Stimulated activated CD4-positive, alpha-beta T cell treated with anti-CD3 and anti-CD28 coated beads, Interleukin-15, amount 100 ng/mL, for 48 hours (primary cell): ENCODE results near the gene PRODH.
"Not testable (repeated sequence)": the region's sequence is repeated elsewhere in the genome, so short reads cannot be mapped to it uniquely, and the experiment has no call there.

ENCODE experiments used
- DNase-seq, 2 donors: peaks; one replicate each; pipeline ENCODE4 v3.0.0-alpha.2; 2020; ENCODE audit warnings: low read depth in 2 of 2

PRODH gene

DNA sequence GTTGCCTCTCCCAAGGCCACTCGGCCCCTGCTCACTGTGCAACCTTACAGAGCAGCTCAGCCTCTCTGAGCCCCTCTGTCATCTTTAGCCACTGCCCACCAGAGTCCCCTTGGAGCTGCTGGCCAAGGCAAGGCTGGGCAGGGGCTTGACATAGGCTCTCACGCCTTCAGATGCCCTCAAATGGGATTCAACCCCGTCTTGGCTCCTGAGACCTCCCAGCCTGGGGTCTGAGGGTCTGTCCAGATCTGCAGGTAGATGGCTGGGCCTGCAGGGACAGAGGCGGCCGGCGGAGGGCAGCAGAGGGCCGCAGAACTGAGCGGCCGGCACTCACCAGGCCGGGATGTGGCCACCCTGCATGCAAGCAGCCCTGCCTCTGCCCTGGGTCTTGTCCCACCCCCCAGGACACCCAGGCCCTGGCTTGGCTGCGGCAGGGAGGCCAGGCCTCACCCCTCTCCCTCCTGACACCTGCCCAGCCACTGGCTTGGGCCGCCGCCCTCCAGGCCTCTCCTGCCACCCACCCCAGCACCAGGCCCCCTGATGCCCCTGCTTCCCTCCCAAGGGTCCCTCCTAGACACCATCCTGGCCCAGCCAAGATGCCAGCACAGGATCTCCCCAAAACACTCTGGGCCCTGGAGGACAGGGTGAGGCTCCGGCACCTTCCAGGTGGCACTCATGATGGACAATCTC, 18.4 kb upstream of the PRODH start:
- DNase-seq: peak; percentile 18 to 47

DNA sequence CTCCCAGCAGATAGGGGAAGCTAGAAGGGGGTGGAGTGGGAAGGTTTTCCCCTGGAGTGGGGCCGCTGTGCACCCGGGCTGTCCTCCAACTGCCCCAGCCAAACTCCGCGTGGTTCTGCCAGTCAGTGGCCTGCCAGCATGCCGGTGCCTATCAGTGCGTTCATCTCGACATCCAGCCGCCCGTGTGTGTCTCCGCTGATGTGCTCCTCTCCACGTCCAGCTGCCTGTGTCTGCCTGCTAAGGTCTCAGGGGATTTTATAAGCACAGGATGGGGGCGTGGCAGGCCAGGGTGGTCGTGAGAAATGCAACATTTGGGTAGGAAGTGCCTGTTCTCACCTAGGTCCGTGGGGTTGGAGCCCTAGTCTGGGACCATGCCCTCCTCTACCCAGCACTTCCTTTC, 17.0 kb upstream of the PRODH start:
- not testable (repeated sequence) for DNase-seq

DNA sequence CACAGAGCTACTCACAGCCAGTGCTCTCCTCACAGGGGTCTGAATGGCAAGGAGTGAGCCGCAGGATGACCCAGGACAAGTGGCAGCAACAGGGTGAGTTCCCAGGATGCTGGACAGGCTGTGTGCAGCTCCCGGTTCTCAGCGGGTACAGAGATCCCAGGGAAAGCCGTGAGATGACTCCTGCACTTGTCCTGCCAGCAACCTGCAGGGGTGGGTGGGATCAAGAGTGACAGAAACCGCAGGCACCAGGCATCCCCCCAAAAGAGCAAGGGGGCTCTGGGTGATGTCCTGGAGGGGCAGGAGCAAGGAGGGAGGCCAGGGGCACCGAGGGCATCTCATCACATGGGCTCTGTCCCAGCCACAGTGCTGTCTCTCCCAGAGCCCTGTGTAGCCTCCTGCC, 15.9 kb upstream of the PRODH start:
- no peak for DNase-seq

DNA sequence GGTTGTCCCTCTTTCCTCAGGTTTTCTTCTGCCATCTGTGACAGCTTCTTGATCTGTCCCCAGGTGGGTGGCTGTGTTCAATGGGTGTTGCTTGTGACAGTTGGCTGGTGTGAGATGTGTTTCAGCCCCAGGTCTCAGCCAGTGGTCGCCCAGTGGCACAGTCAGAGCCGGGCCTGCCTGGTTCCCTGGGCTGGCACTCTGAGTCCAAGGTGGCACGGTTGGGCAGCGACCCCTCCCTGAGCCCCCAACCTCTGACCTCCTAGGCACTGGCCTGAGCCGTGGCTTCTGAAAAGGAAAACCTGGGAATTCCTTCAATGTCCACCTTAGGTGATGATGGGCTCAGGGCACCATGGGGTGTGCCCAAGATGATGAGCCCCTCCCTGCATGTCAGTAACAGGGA, 14.0 kb upstream of the PRODH start:
- no peak for DNase-seq

DNA sequence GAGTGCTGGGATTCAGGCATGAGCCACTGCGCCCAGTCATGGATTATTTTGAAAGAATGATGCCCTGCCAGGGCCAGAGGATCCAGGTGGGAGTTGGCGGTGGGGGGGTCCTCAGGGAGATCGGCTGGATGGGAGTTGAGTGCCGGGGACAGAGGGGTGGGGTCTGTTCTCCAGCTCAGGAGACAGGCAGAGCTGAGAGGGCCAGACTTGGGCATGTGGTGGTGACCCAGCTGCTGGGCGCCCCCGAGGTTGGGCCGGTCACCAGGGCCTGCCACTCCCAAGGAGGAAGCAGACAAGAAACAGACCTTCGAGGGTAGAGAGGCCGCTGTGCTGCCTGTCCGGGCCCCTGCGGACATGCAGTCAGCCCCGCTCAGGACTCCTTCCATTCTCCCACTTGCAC, 11.8 kb upstream of the PRODH start:
- DNase-seq: no peak

DNA sequence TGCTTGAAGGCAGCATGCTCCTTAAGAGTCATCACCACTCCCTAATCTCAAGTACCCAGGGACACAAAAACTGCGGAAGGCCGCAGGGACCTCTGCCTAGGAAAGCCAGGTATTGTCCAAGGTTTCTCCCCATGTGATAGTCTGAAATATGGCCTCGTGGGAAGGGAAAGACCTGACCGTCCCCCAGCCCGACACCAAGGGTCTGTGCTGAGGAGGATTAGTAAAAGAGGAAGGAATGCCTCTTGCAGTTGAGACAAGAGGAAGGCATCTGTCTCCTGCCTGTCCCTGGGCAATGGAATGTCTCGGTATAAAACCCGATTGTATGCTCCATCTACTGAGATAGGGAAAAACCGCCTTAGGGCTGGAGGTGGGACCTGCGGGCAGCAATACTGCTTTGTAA, 11.0 kb upstream of the PRODH start:
- not testable (repeated sequence) for DNase-seq

DNA sequence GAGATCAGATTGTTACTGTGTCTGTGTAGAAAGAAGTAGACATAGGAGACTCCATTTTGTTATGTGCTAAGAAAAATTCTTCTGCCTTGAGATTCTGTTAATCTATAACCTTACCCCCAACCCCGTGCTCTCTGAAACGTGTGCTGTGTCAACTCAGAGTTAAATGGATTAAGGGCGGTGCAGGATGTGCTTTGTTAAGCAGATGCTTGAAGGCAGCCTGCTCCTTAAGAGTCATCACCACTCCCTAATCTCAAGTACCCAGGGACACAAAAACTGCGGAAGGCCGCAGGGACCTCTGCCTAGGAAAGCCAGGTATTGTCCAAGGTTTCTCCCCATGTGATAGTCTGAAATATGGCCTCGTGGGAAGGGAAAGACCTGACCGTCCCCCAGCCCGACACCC, 2.6 kb upstream of the PRODH start:
- DNase-seq: not testable (repeated sequence)

DNA sequence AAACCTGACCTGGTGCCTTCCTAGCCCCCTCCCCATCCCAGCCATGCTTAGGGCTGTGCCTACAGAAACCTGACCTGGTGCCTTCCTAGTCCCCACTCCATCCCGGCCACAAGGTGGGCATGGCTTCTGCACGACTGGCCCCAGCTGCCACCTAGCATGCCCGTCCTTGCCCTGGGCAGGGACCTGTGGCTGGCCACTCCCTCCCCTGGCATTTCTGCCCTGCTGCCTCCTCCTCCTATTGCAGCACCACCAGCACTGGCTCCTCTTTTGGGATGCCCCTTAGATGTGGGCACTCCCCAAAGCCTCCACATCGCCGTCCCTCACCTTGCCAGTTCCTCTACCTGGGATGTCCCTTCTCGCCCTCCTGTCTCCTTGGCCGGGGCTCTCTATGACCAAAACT, 1.4 kb downstream of the PRODH start:
- DNase-seq: not testable (repeated sequence)

DNA sequence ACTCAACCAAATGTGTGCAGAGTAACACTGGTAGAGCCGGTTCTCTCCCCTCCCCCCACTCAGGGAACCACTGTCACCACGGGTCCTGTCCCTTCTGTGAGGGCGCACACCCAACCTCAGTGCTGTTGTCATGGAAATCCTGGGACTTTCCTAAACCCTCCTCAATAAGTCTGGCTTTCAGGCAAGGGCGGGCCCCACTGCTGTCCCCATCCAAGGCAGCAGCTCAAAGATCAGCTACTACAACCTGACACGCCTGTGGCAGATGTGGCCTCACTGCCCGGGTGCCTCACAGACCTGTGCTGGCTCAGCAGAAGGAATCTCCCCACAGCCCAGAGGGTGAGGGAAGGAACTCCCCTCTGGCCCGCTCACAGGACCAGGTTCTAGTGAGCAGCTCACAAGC, 2.2 kb downstream of the PRODH start:
- DNase-seq: no peak

DNA sequence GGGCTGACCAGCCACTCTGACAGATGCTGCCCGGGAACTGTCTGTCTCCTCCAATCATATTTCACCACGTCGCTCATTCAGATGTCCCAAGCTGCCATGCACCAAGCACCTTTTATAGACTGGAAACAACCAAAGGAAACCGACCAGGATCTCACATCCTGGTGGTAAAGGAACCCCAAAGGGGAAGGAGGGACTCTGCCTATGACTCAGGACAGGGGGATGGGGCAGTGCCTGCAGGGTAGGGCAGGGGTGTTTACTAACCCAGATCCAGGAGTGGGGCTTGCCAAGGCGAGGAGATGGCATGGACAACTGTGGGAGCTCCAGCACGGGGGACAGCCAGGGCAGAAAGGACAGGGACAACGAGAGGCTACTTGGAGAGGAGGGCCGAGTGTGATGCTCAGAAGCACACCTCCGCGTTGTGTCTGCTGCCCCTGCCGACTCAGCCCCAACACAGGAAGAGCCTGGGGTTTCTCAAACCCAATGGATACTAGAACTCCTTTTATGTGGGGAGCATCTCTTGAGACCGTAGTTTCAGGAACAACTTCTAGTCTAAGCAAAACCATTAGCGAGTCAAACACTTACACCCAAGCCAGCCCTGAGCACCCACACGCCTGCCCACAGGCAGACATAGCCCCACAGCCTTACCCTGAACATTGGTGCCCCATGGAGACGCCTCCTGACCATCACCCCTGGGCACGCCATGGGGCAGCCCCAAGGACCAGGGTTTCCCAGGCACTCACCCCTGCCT, 4.0 kb downstream of the PRODH start:
- DNase-seq: no peak

DNA sequence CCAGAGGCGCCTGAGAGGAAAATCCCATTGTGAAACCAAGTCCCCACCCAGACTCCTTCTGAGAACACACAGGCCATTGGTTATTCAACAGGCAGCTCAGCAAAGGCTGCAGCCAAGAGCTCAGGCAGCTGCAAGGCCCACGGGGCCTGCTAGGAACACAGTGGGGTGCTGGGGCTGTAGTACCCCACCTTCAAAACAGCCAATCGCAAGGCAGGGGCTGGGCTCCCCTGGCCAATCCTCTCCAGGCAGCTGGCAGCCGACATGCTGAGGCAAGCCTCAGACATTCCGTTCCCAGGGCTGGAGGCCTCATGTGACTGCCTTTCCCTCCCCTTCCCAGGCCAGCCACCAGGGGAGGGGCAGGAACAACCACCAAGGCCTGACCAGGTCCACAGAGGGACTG, 6.6 kb downstream of the PRODH start:
- no peak for DNase-seq

DNA sequence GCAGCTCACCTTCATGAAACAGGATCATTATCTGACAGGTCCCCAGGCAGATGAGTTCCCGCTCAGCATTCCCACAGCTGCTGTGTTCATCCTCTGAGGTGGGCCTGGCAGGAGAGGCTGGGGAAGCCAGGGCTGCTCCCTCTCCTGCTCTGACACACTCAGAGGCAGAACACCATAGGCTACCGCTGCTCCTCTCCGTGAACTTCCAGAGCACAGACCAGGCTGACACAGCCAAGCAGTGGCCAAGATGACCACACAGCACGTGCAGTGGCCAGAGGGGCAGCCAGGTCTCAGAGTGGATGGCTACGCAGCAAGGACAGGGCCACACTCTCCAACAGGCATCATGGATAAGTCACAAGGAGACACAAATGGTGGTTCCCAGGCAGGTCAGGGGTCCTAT, 8.5 kb downstream of the PRODH start:
- DNase-seq: no peak

DNA sequence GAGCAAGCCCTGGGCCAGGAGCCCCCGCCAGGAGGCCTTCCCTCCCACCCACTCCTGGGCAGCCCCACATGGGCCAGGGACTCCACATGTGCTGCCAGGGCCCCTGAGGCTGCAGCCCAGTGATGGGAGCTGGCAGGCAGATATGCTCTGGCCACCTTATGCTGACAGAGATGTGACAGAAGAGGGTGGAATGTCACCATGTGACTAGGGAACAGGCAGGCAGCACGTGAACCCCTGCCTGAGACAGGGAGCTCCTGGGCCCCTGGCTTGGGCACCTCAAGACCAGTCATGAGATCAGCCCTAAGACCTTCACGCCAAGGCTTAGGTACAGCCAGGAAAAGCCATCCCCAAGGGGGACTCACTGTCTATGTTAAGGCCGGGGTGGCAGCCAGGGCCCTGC, 9.1 kb downstream of the PRODH start:
- no peak for DNase-seq

DNA sequence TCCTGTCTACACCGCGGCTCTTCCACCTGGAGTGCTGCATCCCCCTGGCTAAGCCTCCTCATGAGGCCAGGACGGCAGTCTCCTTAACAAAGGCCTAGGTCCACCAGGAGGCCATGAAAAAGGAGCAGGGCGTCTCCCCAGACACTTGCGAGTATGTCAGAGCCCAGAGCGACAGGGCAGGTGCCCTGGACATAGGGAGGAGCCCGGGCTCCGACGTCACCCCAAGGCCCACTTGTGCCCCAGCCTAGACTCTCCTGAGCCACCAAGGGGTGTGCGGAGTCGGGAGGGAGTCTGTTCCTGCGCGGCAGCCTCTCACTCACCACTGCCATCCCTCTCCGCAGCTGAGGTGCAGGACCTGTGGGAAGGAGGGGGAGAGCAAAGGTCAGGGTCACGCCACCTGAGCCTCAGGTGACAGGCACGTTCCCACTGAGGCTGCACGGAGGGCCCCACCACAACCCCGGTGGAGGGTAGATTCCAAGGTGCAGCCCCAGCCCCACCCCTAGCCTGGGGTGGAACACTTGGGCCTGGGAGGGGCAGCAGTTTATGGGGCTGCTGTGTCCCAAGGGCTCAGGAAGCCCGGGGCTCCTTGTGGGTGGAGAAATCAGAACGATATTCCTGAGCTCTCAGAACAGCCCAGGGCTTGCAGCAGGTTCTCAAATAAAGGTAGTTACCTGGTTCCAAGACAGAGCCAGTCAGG, 10.6 kb downstream of the PRODH start:
- DNase-seq: no peak

DNA sequence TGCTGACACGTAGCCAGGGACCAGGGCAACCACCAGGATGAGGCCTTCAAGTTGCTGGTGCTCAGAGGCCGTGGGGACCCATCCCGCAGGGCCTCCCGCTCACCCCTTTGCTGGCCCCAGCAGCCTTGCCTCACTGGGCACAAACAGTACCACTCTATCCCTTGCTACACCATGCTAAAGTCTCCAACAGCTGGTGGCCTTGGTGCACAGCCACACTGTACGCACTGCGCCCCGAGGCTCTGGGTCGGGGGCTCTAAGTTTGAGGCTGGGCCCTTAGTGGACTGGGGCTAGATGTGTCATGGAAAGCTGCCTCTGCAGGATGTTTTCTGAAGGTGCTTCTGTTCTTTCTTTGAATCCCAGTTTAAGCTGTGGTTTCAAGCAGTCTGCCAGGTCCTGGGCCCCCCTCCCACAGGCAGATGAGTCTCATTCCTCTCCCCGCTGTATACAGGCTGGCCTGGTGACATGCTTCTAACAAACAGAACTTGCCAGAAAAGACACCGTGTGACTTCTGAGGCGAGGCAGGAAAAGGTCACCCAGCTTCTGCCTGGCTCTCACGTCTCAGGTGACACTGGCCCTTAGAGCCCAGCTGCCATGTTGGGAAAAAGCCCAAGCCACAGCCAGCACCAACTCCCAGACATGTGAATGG, 15.7 kb downstream of the PRODH start:
- DNase-seq: not testable (repeated sequence)

DNA sequence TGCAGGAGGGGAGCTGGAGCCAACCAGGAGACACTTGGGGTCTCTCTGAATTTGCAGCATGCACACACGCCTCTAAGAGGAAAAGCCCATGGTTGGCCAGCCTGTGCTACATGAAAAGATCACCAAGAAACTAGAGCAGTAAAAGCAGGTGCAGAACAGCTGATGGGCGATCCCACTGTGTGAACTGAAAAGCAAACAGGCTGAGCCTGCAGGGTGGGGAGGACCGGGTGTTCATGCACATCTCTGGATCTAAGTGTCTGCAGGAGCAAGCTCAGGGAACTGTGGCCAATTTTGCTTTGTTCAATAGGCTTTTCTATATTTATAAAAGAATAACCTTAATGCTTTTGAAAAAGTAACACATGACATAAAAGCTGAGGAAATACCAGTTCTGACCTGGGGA, 18.3 kb downstream of the PRODH start:
- DNase-seq: not testable (repeated sequence)

DNA sequence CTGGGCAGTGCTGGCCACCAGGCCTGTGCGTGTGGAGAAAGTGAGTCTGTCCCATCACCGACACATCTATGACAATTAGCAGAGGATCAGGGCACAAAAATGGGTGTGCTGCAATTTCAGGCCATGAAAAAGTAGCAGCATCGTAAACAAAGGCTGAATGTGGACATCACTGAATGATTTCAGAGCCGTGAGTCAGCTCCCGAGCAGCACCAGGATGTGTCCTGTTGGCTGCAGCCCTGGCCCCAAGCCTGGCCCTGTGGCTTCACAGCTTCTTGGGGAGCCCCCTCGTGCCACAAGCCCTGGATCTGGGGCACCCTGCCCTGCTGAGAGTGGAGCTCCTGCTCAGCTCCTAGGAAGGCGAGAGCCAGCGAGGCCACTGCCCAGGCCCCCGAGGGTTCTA, 20.5 kb downstream of the PRODH start:
- not testable (repeated sequence) for DNase-seq

DNA sequence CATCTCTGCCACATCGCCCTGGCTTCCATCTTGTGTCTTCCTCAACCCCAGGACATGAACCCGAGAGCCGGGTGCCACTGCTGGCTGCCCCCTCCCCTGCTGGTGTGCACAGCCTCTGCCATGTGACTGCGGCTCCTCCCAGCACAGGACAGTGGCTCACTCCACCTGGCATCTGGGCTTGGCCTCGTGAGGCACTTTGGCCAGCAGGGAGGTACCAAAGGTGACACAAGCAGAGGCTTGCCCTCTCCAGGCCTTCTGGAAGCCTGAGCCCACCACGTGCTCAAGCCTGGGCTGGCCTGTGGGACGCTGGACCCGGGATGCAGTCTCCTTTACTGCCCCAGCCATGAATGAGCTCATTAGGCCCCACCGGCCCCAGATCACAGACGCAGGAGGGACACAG, 21.5 kb downstream of the PRODH start:
- not testable (repeated sequence) for DNase-seq

DNA sequence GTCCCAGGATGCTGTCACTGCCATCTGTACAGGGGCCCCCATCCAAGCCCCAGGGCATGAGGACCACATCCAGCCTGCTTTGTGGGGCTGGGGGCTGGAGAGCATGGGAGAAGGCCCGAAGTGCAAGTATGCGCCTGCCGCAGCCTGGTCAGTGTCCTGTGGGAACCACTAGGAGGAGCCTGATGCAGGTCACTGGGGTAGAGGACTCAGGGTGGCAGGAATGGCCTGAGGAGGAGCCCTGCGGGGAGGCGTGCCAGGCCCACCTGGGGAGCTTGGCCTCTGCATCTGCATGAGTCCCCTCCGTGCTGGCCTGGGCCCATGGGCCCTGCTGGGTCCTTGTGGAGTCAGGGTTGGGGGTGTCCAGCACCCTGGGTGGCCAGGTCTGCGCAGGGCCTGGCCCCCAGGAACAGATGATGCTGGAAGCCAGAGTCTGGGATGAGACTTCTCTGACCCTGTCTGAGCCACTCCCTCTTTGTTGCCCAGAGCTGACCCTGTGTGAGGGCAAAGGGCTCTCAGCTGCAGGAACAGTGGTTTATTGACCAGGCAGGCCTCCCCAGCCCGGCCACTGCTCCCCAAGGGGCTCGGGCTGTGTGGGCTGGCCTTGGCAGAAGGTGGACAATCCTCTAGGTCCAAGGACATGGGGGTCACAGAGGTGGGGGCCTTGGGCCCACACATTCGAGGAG, 23.7 kb downstream of the PRODH start:
- not testable (repeated sequence) for DNase-seq

DNA sequence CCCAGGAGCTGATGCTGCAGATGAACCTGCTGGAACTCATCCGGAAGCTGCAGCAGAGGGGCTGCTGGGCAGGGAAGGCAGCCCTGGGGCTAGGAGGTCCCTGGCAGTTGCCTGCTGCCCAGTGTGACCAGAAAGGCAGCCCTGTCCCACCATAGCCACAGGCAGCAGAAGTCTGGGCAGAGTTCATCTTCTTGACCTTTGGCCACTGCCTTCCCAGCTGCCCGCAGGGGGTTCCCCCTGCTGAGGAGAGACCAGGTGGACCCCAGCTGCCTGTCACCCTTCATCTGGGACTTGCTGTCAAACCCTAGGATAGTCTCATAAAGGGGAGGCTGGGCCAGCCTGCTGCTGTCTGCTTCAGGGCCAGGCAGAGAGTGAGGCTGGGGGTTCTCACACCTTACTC, 24.6 kb downstream of the PRODH start:
- DNase-seq: not testable (repeated sequence)

DNA sequence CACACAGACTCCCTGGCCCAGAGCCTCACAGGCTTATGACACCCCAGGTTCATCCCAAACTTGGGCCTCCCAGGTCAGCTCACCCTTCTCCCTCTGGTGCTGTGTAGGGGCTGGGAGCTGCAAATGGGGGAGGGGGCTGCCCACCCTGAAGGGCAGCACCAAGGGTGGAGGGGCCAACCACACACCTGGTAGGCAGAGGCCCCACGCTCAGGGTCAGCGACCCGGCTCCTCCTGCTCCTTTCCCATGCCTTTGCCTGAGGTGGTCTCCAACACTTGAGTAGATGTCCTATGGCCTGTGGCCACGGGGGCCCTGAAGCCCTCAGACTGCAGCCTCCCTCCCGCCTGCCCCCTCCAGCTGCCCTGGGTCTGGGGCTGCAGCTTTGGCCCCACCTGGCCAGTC, 26.5 kb downstream of the PRODH start:
- DNase-seq: no peak

DNA sequence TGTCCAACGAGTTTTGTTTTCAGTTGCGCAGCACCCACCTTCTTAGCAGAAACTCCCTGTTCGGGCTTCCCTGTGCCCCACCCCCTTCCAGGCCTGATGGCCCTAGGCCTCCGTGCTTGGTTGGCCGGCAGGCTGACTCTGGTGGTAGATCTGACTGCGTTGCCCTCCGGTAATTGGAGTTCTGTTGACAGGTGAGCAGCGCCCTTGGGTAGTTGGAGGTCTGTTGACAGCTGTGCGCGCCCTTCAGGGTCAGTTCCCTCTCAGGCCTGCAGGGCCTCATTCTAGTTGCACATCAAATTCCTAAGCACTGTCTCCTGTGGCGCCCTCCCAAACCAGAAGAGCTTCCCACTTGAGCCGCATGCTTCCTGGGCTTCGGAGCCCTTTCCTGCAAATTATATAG, 29.2 kb downstream of the PRODH start:
- no peak for DNase-seq
